ENCODE measurements around the gene ZNF410. TPM values are rescaled to one million over a fixed set of nuclear protein-coding genes. Genes with fewer than 3 reads are reported as not detected.

The ZNF410 gene
- total RNA-seq, 1 donor from 2014 or later: 50.8 TPM

DNA sequence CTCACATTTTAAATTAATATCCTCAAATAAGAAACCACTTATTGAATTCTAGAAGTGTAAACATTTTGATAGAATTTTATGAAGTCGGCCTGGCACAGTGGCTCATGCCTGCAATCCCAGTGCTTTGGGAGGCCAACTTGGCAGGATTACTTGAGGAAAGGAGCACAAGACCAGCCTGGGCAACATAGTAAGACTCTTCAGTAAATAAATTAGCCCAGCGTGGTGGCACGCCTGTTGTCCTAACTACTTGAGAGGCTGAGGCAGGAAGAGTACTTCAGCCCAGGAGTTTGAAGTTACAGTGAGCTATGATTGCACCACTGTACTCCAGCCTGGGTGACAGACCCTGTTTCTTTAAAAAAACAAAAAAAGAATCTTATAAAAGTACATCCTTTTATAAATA lies 8.9 kb upstream of the ZNF410 start:
- TF ChIP-seq, protein P1, sequence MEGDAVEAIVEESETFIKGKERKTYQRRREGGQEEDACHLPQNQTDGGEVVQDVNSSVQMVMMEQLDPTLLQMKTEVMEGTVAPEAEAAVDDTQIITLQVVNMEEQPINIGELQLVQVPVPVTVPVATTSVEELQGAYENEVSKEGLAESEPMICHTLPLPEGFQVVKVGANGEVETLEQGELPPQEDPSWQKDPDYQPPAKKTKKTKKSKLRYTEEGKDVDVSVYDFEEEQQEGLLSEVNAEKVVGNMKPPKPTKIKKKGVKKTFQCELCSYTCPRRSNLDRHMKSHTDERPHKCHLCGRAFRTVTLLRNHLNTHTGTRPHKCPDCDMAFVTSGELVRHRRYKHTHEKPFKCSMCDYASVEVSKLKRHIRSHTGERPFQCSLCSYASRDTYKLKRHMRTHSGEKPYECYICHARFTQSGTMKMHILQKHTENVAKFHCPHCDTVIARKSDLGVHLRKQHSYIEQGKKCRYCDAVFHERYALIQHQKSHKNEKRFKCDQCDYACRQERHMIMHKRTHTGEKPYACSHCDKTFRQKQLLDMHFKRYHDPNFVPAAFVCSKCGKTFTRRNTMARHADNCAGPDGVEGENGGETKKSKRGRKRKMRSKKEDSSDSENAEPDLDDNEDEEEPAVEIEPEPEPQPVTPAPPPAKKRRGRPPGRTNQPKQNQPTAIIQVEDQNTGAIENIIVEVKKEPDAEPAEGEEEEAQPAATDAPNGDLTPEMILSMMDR (conservative IDR thresholded peaks at IDR 0.05): no peak
- no peak overlapping the region for H3K27ac Mint-ChIP-seq
- DNase-seq (ENCODE audit: extremely low spot score, unreplicated experiment): no peak
- H3K27me3 Mint-ChIP-seq: no peaks in the 10 kb centered on the region
- H3K36me3 Mint-ChIP-seq: peaks cover 3% of the 10 kb centered on the region
- no peak overlapping the region for H3K4me3 Mint-ChIP-seq
- no peaks in the 10 kb centered on the region for H3K9me3 Mint-ChIP-seq
- no peaks in the 10 kb centered on the region for H3K4me1 Mint-ChIP-seq (ENCODE audit: unreplicated experiment)

GRCh38 chr14:73878436-73878835 lies 8.2 kb upstream of the ZNF410 start:
- H3K4me3 Mint-ChIP-seq: no peak overlapping the region
- peaks cover 3% of the 10 kb centered on the region for H3K36me3 Mint-ChIP-seq
- H3K9me3 Mint-ChIP-seq: no peaks in the 10 kb centered on the region
- no peaks in the 10 kb centered on the region for H3K27me3 Mint-ChIP-seq
- no peaks in the 10 kb centered on the region for H3K4me1 Mint-ChIP-seq (ENCODE audit: unreplicated experiment)
- DNase-seq (ENCODE audit: extremely low spot score, unreplicated experiment): no peak
- no peak overlapping the region for H3K27ac Mint-ChIP-seq
- TF ChIP-seq, protein P1 (conservative IDR thresholded peaks at IDR 0.05): no peak

GRCh38 chr14:73879027-73879426 lies 7.6 kb upstream of the ZNF410 start:
- H3K27ac Mint-ChIP-seq: no peak overlapping the region
- no peak overlapping the region for H3K4me3 Mint-ChIP-seq
- H3K27me3 Mint-ChIP-seq: no peaks in the 10 kb centered on the region
- no peaks in the 10 kb centered on the region for H3K9me3 Mint-ChIP-seq
- TF ChIP-seq, protein P1 (conservative IDR thresholded peaks at IDR 0.05): no peak
- H3K4me1 Mint-ChIP-seq (ENCODE audit: unreplicated experiment): no peaks in the 10 kb centered on the region
- no peaks in the 10 kb centered on the region for H3K36me3 Mint-ChIP-seq
- no peak for DNase-seq (ENCODE audit: extremely low spot score, unreplicated experiment)

GRCh38 chr14:73884438-73885190 lies 2.0 kb upstream of the ZNF410 start:
- Mint-ChIP-seq H3K27me3 (no peaks in the 10 kb centered on the region), H3K4me1 (ENCODE audit: unreplicated experiment) (peaks cover 37% of the 10 kb centered on the region)

DNA sequence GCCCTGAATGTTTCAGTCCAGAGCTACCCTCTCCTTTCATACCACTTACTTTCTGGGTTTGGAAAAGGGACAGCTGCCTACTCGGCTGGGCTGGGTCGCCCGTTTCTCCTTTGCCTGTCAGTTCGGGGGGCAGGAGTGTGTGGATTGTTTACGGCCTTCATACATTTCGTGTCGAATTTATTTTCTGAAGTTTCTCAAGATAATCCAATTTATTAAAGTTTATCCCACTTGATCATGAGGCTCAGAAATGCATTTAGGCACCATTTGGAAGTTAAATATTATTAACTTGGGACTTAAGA lies 608 bp downstream of the ZNF410 start:
- H3K36me3 Mint-ChIP-seq: peaks cover 7% of the 10 kb centered on the region
- H3K4me1 Mint-ChIP-seq (ENCODE audit: unreplicated experiment): peaks cover 38% of the 10 kb centered on the region
- H3K4me3 Mint-ChIP-seq: peak overlapping the region; percentile 94
- no peak for DNase-seq (ENCODE audit: extremely low spot score, unreplicated experiment)
- H3K27me3 Mint-ChIP-seq: no peaks in the 10 kb centered on the region
- no peaks in the 10 kb centered on the region for H3K9me3 Mint-ChIP-seq
- TF ChIP-seq, protein P1 (conservative IDR thresholded peaks at IDR 0.05): no peak
- H3K27ac Mint-ChIP-seq: peak overlapping the region; percentile 95

More at GRCh38 chr14:73884438-73885190, 2.0 kb upstream of the ZNF410 start:
- H3K4me3 Mint-ChIP-seq: peak overlapping the region; percentile 94
- peak overlapping the region; percentile 86 for H3K27ac Mint-ChIP-seq
- TF ChIP-seq, protein P1 (conservative IDR thresholded peaks at IDR 0.05): no peak
- no peak for DNase-seq (ENCODE audit: extremely low spot score, unreplicated experiment)
- peaks cover 3% of the 10 kb centered on the region for H3K36me3 Mint-ChIP-seq
- no peaks in the 10 kb centered on the region for H3K9me3 Mint-ChIP-seq
